Erythroblast (primary cell): ENCODE results near the gene FMN1.

Experiments used
- DNase-seq, 2 experiments: peaks; one replicate each; lab custom pipeline; 2025; lab: John Stamatoyannopoulos, UW
- GATA1 ChIP-seq: IDR thresholded peaks from 2 replicates; pipeline ENCODE4 v1.6.1; 2011; ENCODE audit warnings: low read depth, mild to moderate bottlenecking, control low read depth, low read length, moderate library complexity
- POLR2A ChIP-seq: IDR thresholded peaks from 2 replicates; pipeline ENCODE4 v1.6.1; 2011; ENCODE audit warnings: mild to moderate bottlenecking, low read length

FMN1 gene

DNA sequence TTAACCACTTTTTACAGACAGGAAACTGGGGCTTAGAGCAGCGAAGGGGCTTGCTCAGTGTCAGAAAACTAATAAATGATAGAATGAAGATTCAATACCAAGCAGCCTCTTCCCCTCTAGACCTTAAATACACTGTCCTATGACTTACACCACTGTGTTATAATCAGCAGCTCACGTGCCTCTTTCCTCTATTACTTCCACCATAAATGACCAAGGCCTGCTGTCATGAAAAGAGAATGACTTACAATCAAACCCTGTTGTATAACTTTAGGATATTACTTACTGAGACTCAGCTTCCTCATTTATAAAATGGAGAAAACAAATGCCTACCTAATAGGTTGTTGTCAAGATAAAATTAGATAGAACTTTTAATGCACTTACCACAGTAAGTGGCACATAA is 11.6 kb downstream of the FMN1 start:
- TF ChIP-seq POLR2A (no peak), GATA1 (no peak)
- no peak for DNase-seq

DNA sequence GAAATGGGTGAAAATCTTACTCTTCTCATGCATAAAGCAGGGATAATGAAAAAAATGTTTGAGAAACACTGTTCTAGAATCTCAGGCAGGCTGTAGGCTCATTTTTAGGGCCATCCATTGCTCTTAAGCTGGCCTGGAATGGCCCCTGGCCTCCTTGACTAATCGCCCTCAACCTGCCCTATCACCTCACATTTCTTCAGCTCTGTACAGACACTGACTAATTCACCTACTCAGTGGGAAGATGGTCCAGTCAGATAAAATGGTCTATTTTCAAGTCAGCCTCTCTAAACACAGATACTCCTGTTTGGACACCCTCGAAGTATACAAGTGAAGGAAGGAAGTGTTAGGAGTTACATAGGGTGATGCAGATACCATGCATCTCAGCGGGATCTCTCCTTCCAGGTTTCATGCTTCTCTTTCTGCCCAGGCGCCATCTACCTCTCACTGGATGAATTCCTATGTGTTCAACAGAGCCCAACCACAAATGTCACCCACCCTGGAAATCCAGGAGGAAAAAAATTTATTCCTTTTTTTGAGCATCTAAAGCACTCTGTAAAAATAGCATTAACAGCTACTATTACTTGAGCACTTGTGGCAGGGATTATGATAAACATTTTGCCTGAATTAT is 12.1 kb downstream of the FMN1 start:
- DNase-seq = no peak
- no peak for TF ChIP-seq POLR2A
- no peak for TF ChIP-seq GATA1

DNA sequence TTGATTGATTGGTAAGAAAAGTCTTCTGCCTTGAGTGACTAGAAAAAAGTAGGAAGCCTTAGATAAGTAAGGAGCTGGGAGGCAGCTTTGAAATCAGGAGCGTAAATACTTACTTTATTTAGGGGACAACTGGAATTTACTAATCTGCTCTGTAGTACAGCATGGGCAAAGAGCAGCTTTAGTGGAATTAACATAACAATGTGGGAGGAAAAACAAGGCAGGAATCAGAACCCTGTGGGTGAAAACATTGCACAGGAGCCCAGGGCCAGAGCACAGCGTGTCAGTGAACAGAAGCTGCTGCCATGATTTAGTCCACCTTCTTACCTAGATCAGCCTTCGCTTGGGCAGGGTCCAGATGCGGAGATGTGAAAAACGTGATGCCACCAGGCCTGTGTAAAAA is 14.6 kb downstream of the FMN1 start:
- TF ChIP-seq POLR2A (no peak), GATA1 (no peak)
- DNase-seq = no peak

DNA sequence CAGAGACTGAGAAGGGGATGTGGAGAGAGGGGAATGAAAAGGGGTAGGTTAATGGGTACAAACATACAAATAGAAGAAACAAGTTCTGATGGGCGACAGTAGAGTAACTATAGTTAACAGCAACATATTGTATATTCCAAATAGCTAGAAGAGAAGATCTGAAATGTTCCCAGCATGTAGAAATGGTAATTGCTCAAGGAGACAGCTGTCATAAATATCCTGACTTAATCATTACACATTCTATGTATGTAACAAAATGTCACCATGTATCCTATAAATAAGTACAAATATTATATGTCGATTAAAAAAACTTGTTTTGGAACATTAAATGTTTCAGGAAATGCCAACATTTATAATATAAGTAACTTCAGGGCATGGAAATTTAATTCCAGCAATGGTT is 23.3 kb downstream of the FMN1 start:
- TF ChIP-seq GATA1 (no peak), POLR2A (no peak)
- no peak for DNase-seq

DNA sequence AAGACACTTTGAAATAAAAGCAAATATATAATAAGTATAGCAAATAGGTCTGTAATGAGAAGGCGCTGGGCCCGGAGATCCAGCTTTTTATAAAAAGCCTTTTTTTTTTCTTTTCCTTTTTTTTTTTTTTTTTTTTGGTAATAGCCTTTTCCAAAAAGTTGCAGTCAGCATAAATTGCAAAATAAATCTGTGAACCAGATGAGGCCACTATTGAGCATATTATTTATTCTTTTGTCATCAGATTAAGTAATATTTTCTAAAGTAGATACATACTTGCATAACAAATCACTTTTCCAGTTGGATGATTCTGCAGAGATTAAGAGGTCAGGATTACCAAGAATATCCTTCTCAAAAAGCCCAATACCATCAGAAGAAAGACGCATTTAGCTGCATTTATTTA is 24.9 kb downstream of the FMN1 start:
- no peak for DNase-seq
- no peak for TF ChIP-seq GATA1
- TF ChIP-seq POLR2A = no peak

DNA sequence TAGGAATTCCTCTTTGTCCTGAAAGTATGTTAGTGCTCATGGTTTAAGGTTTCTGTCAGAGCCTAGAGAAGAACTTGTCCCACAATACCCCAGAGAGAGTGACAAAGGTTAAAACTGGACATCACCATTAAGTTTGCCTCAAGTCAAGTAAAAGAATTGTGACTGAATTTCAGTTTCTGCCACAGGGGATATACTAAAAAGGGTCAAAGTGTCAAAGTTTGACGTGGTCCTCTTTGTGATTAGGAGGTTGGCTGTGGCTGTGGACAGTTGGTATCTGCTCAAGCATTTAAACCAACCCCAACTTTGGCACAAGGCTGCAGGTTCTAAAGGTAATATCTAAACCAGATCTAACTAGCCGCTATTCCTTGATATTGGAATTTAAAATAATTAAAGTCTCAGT is 26.1 kb downstream of the FMN1 start:
- TF ChIP-seq POLR2A (no peak), GATA1 (no peak)
- DNase-seq = no peak

DNA sequence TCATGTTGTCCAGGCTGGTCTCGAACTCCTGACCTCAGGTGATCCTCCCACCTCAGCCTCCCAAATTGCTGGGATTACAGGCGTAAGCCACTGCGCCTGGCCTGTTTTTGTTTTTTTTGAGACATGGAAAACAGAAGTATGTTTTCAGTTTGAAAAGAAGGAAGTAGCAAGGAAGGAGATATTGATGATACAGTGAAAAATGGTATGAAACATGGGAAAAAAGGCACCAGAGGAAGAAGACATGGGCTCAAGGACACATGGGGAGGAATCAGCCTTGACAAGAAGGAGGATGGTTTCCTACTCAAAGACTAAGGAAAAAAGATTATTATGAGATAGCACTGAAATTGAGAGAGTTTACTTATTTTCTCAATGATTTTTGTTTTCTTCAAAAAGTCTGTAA is 30.7 kb downstream of the FMN1 start:
- TF ChIP-seq POLR2A = no peak
- TF ChIP-seq GATA1 = no peak
- DNase-seq = no peak

DNA sequence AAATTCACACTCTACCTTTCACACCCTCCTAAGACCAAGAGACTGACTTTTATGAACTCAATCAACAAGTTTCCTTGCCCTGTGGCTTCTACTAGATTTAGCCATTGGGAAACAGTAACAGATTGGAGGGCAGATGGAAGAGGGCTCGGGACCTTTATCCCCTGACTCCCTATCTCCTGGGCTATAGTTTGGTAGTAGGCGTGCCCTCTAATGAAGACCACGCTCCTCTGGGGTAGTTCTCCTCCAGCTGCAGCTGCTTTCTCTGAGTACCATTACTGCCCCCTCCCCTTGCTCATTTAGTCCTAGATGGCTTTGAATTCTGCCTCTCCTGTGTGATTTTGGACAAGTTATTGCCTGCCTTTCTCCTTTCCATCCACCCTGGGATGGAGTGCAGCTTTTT is 33.3 kb downstream of the FMN1 start:
- TF ChIP-seq GATA1 (no peak), POLR2A (no peak)
- no peak for DNase-seq

DNA sequence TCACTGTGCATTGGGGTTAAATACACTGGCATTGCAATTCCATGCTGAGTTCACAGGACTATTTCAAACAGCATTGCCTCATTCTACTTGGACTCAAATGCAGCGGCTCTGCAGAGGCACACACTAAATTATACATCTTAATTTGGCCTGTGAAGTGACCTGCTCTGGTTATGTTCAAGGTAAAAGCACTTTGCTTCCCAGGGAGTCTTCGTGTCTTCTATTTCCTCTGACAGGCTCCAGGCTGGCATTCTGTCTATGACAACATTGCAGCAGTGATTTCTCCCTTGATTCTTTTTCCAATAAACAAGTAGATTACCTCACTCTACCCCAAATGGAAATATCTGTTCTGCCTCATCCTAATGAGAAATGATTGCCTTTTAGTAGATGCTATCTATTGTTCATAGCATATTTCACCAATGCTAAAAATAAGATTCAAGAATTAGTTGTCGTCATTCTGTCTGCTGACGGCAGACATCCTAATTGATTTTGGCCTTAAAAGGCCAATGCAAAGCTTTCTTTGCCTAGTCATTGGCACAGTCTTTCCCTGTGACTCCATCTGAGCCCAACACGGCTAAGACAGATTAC is 33.8 kb downstream of the FMN1 start:
- no peak for DNase-seq
- TF ChIP-seq GATA1 (no peak), POLR2A (no peak)

DNA sequence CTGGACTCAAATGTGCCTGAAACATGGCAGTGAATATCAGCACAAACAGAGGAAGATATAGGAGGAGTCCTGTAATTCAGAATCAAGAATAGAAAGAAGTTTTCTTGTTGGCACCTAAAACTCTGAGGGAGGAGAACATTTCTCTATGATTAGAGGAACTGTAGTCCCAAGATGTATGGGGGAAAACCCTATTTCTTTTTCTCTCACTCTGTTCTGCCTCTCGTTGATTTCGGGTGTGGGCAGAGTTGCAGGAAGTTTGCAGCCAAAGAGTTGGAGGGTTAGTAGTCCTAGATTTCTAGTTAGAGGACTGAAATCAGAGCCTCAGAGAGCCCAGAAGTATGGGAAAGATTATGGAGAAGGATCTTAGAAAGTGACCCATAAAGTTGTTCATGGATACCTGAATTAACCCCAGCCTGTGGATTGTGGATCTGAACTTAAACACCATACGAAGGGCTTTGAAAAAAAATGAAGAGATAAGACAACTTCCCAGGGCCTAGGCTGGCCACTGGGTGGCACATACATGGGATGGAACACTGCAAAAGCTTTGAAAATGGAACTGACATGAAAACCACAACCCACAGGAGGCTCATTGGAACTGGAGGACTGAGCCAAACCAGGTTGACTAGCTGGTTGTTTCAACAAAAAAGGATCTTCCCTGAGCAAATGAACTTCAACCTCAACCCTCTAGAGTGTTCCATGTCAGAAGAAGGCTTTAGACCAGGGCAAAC is 34.6 kb downstream of the FMN1 start:
- DNase-seq = peak; percentile 5 to 11
- TF ChIP-seq POLR2A (no peak), GATA1 (no peak)

DNA sequence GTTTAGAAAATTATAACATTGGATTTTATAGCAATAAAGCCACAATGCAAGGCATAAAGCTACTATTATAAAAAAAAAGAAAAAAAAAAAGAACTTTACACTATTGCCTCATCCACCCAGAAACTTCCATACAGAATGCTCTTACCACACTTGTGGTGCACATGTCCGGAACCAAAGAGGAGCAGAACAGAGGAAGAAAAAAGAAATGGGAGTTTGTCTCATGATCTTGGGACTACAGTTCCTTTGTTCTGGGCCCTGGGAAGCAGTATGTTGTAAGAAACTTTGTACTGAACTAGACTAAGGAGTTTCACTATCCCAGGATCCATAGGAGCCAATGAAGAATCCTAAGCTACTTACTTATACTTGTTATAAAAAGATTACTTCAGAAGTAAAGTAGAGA is 36.1 kb downstream of the FMN1 start:
- no peak for DNase-seq
- no peak for TF ChIP-seq POLR2A
- no peak for TF ChIP-seq GATA1

DNA sequence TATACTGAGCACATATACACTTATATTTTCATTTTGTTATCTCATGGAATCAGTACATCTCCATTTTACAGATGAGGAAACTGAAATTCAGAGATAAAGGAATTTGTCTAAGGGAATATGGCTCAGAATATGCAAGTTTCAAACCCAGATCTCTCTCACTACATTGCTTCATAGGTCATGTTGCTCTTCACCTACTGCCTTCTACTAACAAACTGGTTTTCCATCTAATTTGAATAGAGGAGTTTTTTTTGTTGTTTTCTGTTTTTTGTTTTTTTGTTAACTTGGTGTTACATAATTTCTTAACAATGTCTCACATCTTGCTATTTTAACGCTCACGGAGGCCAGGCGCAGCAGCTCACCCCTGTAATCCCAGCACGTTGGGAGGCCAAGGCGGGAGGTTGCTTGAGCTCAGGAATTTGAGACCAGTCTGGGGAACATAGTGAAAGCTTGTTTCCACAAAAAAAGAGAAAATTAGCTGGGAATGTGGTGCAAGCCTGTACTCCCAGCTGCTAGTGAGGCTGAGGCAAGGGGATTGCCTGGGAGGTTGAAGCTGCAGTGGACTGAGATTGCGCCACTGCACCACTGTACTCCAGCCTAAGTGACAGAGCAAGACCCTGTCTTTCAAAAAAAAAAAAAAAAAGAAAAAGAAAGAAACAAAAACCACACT is 37.0 kb downstream of the FMN1 start:
- no peak for TF ChIP-seq POLR2A
- no peak for TF ChIP-seq GATA1
- no peak for DNase-seq

DNA sequence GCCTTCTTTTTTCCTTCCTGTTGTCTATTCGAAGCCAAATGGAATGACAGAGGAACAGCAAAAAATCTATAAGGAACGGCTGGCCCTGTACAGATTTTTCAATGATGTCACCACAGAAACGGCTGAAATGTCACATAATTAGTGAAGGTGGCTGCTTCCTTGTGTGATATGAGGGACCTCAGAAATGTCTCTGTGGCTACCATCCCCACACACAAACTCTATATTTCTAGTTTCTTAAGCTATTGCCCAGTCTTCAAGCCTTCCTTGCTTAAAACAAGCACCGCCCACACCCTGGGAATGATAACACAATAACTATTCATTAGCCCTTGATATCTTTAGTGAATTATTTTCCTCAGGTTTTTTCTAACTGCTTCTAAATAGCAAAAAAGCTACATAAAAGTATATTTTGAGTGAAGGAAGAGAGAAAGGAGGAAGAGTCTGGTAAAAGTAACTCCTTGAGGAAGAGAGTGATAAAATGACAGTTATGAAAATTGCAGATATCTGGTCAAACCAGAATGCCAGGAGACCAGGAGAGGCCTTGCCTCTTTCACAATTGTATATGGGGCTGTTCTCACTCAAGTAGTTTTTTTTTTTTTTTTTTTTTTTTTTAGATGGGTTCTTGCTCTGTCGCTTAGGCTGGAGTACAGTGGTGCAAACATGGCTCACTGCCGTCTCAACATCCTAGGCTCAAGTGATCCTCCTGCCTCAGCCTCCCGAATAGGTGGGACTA is 38.7 kb downstream of the FMN1 start:
- TF ChIP-seq GATA1 = no peak
- no peak for TF ChIP-seq POLR2A
- DNase-seq = no peak
